ENCODE measurements around the gene ANKRD22.

- TF ChIP-seq RAD21 (conservative IDR thresholded peaks at IDR 0.05 in 1 of 2, IDR thresholded peaks at IDR 0.05 in 1 of 2) (no peak), CTCF (IDR thresholded peaks at IDR 0.05) (no peak), POLR2A (IDR thresholded peaks at IDR 0.05; ENCODE audit: low read length) (no peak), NR3C1 (IDR thresholded peaks at IDR 0.05) (no peak)
- TF ChIP-seq, protein P1, sequence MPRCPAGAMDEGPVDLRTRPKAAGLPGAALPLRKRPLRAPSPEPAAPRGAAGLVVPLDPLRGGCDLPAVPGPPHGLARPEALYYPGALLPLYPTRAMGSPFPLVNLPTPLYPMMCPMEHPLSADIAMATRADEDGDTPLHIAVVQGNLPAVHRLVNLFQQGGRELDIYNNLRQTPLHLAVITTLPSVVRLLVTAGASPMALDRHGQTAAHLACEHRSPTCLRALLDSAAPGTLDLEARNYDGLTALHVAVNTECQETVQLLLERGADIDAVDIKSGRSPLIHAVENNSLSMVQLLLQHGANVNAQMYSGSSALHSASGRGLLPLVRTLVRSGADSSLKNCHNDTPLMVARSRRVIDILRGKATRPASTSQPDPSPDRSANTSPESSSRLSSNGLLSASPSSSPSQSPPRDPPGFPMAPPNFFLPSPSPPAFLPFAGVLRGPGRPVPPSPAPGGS (IDR thresholded peaks at IDR 0.05): no peak
Observed at GRCh38 chr10:88783724-88784123, 67.9 kb downstream of the ANKRD22 start.

All from A549 (cell line).